Measurements from ENCODE around the gene PPP6R2.

PPP6R2 gene

GRCh38 chr22:50342651-50343540 is at the start of gene PPP6R2:
Gene PPP6R2, plus strand, starts transcription at chr22:50343327. Its CDS starts 50,582 bp downstream, at chr22:50393909.
- DNase-seq (ENCODE audit: low spot score): peak; percentile 96
- no peak for TF ChIP-seq CTCF (IDR thresholded peaks at IDR 0.05; ENCODE audit: extremely low read depth, missing control alignments)

DNA sequence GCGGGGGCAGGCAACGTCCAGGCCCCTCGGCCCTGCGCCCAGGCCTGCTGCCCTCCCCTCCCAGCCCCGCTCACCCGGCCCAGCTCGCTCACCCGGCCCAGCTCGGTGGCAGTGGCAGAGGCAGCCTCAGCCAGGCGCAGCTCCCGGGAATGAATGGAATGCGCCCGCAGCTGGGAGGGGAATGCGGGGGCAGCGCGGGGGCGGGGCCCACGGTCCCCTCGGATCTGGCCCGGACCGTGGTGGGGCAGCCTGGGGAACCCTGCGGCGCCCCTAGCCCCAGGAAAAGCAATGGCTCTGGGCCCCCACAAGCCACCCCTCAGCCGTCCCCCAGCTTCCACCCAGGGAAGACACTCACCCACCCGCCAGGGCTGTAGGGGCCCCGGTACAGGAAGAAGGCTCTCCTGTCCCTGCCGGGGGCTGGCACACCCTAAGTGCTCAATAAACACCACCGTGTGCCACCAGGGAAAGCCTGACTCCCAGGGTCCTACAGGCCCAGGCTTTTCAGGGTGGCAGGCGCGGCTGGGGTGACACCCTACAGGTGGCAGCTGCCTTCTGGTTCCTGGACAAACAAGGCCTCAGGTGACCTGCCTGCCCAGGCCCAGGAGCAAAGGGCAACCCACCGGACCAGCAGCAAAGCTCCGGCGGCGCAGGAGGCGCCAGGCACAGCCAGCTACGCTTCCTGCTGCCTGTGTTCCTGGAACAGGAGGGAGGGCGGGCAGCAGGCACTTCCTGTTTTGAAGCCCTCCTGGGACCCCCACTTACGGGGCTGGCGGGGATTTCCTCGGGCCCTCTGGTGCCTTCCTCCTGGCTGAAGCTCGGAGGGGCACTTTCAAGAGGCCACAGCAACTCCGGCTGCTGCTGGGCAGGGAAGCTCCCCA is 49.4 kb upstream of the PPP6R2 start:
- TF ChIP-seq CTCF (IDR thresholded peaks at IDR 0.05; ENCODE audit: extremely low read depth, missing control alignments): no peak
- no peak for DNase-seq (ENCODE audit: low spot score)

- no peak for DNase-seq (ENCODE audit: low spot score)
- TF ChIP-seq CTCF (IDR thresholded peaks at IDR 0.05; ENCODE audit: extremely low read depth, missing control alignments): no peak
Observed at GRCh38 chr22:50294319-50294656, 48.8 kb upstream of the PPP6R2 start.

DNA sequence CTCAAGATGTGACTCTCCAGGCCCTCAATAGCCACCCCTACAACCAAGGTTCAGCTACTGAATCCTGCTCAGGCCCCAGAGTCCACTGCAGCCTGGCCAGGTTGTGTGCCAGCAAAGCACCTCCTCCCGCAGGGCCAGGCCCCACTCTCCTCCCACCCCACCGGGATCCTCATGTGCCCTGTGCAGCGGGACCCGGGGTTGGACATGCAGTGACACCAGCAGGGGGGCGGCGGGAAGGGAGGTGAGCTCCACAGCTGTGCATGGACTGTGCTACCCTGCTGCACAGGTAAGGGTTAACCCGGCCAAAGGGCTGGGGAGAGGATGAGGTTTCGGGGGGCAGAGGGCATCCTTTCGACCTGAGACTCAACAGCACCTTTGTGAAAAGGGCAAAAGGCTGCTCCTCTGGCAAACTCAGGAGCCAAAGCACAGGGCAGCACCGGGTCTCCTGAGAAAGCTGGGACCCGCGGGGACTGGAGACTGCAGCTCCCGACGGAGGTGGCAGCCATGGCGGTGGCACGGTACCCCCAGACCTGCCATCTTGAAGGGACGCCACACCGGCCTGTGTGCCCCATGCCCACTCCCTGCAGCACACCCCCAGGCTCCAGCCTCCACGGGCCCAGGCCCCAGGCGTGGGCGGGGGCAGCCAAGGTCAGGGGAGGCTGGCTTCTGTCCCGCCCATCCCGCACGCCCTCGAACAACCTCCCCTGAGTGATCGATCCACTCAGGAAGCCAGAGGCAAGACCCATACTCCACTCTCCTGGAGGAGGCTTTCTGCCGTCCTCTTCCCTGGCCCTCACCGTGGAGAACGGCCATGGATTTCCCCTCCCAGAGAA is 46.3 kb upstream of the PPP6R2 start:
- no peak for TF ChIP-seq CTCF (IDR thresholded peaks at IDR 0.05; ENCODE audit: extremely low read depth, missing control alignments)
- no peak for DNase-seq (ENCODE audit: low spot score)

GRCh38 chr22:50297510-50298265 is 45.4 kb upstream of the PPP6R2 start:
- no peak for DNase-seq (ENCODE audit: low spot score)
- no peak for TF ChIP-seq CTCF (IDR thresholded peaks at IDR 0.05; ENCODE audit: extremely low read depth, missing control alignments)

DNA sequence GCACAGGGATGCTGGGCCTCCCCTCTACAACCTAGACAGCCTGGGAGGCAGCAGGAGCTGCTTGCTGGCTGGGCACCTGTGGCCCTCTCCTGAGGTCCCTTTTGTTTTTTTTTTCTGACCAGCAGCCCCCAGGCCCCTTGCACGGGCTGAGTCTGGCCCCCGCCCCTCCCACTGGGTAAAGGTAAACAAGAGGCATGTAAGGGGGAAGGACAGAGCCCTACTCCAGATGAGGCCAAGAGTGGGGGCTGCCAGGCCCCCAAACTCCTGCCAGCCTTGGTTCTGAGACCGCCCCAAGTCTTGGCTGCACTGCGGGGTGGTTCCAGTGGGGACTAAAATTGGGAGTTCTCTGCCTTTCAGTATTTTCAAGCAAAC is 44.9 kb upstream of the PPP6R2 start:
- no peak for TF ChIP-seq CTCF (IDR thresholded peaks at IDR 0.05; ENCODE audit: extremely low read depth, missing control alignments)
- DNase-seq (ENCODE audit: low spot score): no peak
